ENCODE results near the gene SLC5A6. TPM values are rescaled to one million over a fixed set of nuclear protein-coding genes. Genes with fewer than 3 reads are reported as not detected.

The SLC5A6 gene
- total RNA-seq, 1 donor from 2014 or later: 70.7 TPM

GRCh38 chr2:27152102-27152795 lies 59.8 kb downstream of the SLC5A6 start:
- no peak overlapping the region for H3K4me3 Mint-ChIP-seq (ENCODE audit: low read depth)
- intact Hi-C loops (cut with micrococcal nuclease): no loop called here
- no peaks in the 10 kb centered on the region for H3K36me3 Mint-ChIP-seq (ENCODE audit: low read depth)
- H3K4me1 Mint-ChIP-seq (ENCODE audit: low read depth): peaks cover 6% of the 10 kb centered on the region
- H3K27me3 Mint-ChIP-seq (ENCODE audit: low read depth): peaks cover 4% of the 10 kb centered on the region
- no peaks in the 10 kb centered on the region for H3K9me3 Mint-ChIP-seq
- no peak for DNase-seq (ENCODE audit: low spot score)
- no peak overlapping the region for H3K27ac Mint-ChIP-seq

- intact Hi-C loops (cut with micrococcal nuclease): no loop called here
- no peak for DNase-seq (ENCODE audit: low spot score)
- Mint-ChIP-seq H3K4me1 (ENCODE audit: low read depth) (peaks cover 6% of the 10 kb centered on the region), H3K9me3 (no peaks in the 10 kb centered on the region), H3K36me3 (ENCODE audit: low read depth) (no peaks in the 10 kb centered on the region), H3K27me3 (ENCODE audit: low read depth) (peaks cover 4% of the 10 kb centered on the region), H3K27ac (no peak overlapping the region), H3K4me3 (ENCODE audit: low read depth) (no peak overlapping the region)
Observed at GRCh38 chr2:27150639-27151230, 61.3 kb downstream of the SLC5A6 start.

Other genes with a start within 250 kb of the SLC5A6 start
- 1.8 and 2.2 TPM in 2 replicates for gene MAPRE3, start 241.6 kb downstream of the SLC5A6 start, total RNA-seq
- 96.3 and 102 TPM in 2 replicates for gene TMEM214, start 179.3 kb downstream of the SLC5A6 start, total RNA-seq
- gene AGBL5, start 160.6 kb downstream of the SLC5A6 start, total RNA-seq: 12.5 and 13.8 TPM in 2 replicates
- gene OST4, start 140.6 kb downstream of the SLC5A6 start, total RNA-seq: 330 and 341 TPM in 2 replicates
- gene EMILIN1, start 133.7 kb downstream of the SLC5A6 start, total RNA-seq: 0.87 and 0.94 TPM in 2 replicates
- gene KHK, start 125.5 kb downstream of the SLC5A6 start, total RNA-seq: 12.3 and 13.4 TPM in 2 replicates
- gene CGREF1, start 93.1 kb downstream of the SLC5A6 start, total RNA-seq: 8.1 and 9.0 TPM in 2 replicates
- gene ABHD1, start 88.5 kb downstream of the SLC5A6 start, total RNA-seq: 1.2 and 1.5 TPM in 2 replicates
- 79.8 and 82.6 TPM in 2 replicates for gene PREB, start 77.6 kb downstream of the SLC5A6 start, total RNA-seq
- gene PRR30, start 72.9 kb downstream of the SLC5A6 start, total RNA-seq: not detected in 2 replicates
- not detected in 2 replicates for gene TCF23, start 63.3 kb downstream of the SLC5A6 start, total RNA-seq
- 107 and 114 TPM in 2 replicates for gene ATRAID, start 227 bp downstream of the SLC5A6 start, total RNA-seq
- 141 and 146 TPM in 2 replicates for gene CAD, start 5.1 kb upstream of the SLC5A6 start, total RNA-seq
- gene SLC30A3, start 50.8 kb upstream of the SLC5A6 start, total RNA-seq: 1.7 and 1.9 TPM in 2 replicates
- gene DNAJC5G, start 63.2 kb upstream of the SLC5A6 start, total RNA-seq: not detected in 2 replicates
- 0.21 and 0.25 TPM in 2 replicates for gene TRIM54, start 70.2 kb upstream of the SLC5A6 start, total RNA-seq
- gene UCN, start 96.2 kb upstream of the SLC5A6 start, total RNA-seq: 0.94 and 1.3 TPM in 2 replicates
- 80.4 and 82.6 TPM in 2 replicates for gene MPV17, start 110.8 kb upstream of the SLC5A6 start, total RNA-seq
- gene GTF3C2, start 144.5 kb upstream of the SLC5A6 start, total RNA-seq: 65.8 and 66.9 TPM in 2 replicates
- gene EIF2B4, start 158.1 kb upstream of the SLC5A6 start, total RNA-seq: 43.4 and 44.8 TPM in 2 replicates
- 117 and 120 TPM in 2 replicates for gene SNX17, start 158.3 kb upstream of the SLC5A6 start, total RNA-seq
- gene ZNF513, start 168.5 kb upstream of the SLC5A6 start, total RNA-seq: 11.7 and 12.8 TPM in 2 replicates
- gene PPM1G, start 197.3 kb upstream of the SLC5A6 start, total RNA-seq: 159 and 163 TPM in 2 replicates
- gene NRBP1, start 216.4 kb upstream of the SLC5A6 start, total RNA-seq: 98.0 and 106 TPM in 2 replicates
- gene KRTCAP3, start 230.1 kb upstream of the SLC5A6 start, total RNA-seq: 6.2 and 7.5 TPM in 2 replicates

Data from activated T-helper 2 cell treated with anti-CD3 and anti-CD28 coated beads, Interferon-gamma antibody, Interleukin-2, Interleukin-4, amounts not matched to agents 10 μg/mL and 5 μg/mL and 100 μg/mL, durations not matched to agents 14 hours and 24 hours and 36 hours (primary cell).